Osteoblast (primary cell): Measurements from ENCODE around the gene TMEM175. TPM values are rescaled to one million over a fixed set of nuclear protein-coding genes. Genes with fewer than 3 reads are reported as not detected.
"Not testable (repeated sequence)": the region's sequence is repeated elsewhere in the genome, so short reads cannot be mapped to it uniquely, and the experiment has no call there.

Experiments used
- DNase-seq: peaks from one replicate; pipeline ENCODE4 v3.0.0; 2011; ENCODE audit warnings: low spot score, mixed read lengths; ENCODE audit not compliant: insufficient read length; ENCODE audit errors: missing footprints
- H2AFZ ChIP-seq: 2 replicates; pipeline ENCODE4 v1.6.0; 2011; ENCODE audit warnings: mild to moderate bottlenecking, low read length
- H3K27ac ChIP-seq: 2 replicates; pipeline ENCODE4 v1.5.1; 2011; ENCODE audit warnings: mild to moderate bottlenecking, low read depth, low read length, moderate library complexity
- H3K27me3 ChIP-seq: 2 replicates; pipeline ENCODE4 v1.6.0; 2012; ENCODE audit warnings: mild to moderate bottlenecking, control low read depth, inconsistent platforms, low read length, moderate library complexity; ENCODE audit not compliant: insufficient read depth
- H3K36me3 ChIP-seq: 2 replicates; pipeline ENCODE4 v1.5.1; 2011; ENCODE audit warnings: mild to moderate bottlenecking, low read length, control low read depth, moderate library complexity; ENCODE audit not compliant: insufficient read depth
- H3K4me1 ChIP-seq: 2 replicates; pipeline ENCODE4 v1.5.1; 2011; ENCODE audit warnings: mild to moderate bottlenecking, low read length, control low read depth, moderate library complexity; ENCODE audit not compliant: insufficient read depth
- H3K4me2 ChIP-seq: 2 replicates; pipeline ENCODE4 v1.6.0; 2011; ENCODE audit warnings: mild to moderate bottlenecking, low read length; ENCODE audit not compliant: insufficient read depth
- H3K4me3 ChIP-seq: fragments of 200-600 bp; sonication (generic); 3 replicates; pipeline ENCODE4 v1.5.1; 2012; ENCODE audit warnings: mild to moderate bottlenecking, low read length, inconsistent platforms; ENCODE audit not compliant: insufficient read depth
- H3K79me2 ChIP-seq: 2 replicates; pipeline ENCODE4 v1.6.0; 2012; ENCODE audit warnings: mild to moderate bottlenecking, low read length, control low read depth, inconsistent platforms; ENCODE audit not compliant: insufficient read depth
- H3K9me3 ChIP-seq: 2 replicates; pipeline ENCODE4 v1.5.1; 2011; ENCODE audit warnings: low read depth, low read length, control low read depth
- H4K20me1 ChIP-seq: 2 replicates; pipeline ENCODE4 v1.6.0; 2012; ENCODE audit warnings: mild to moderate bottlenecking, low read length, control low read depth; ENCODE audit not compliant: insufficient read depth
- CTCF ChIP-seq: IDR thresholded peaks from 2 replicates; pipeline ENCODE4 v1.5.1; 2011; ENCODE audit warnings: mild to moderate bottlenecking, low read depth, low read length, moderate library complexity; ENCODE audit errors: extremely low read depth
- total RNA-seq: library from RNA; depleted of rRNA; stranded (reverse); fragments of >200 nt; gene quantifications from 2 replicates; pipeline ENCODE4 v1.2.3, GENCODE V29; 2012

The TMEM175 gene
- total RNA-seq, 1 donor: 13.8 TPM

GRCh38 chr4:924107-925096 lies 7.9 kb upstream of the TMEM175 start:
- peaks cover 9% of the 10 kb centered on the region for H3K36me3 ChIP-seq
- peak overlapping the region; percentile 39 for H3K27ac ChIP-seq
- H4K20me1 ChIP-seq: peaks cover 66% of the 10 kb centered on the region
- no peaks in the 10 kb centered on the region for H3K9me3 ChIP-seq
- H3K27me3 ChIP-seq: no peaks in the 10 kb centered on the region
- DNase-seq: peak; percentile 93
- no peak overlapping the region for H3K4me3 ChIP-seq
- peaks cover 90% of the 10 kb centered on the region for H3K79me2 ChIP-seq
- no peak for TF ChIP-seq CTCF
- no peak overlapping the region for H2AFZ ChIP-seq
- no peak overlapping the region for H3K4me2 ChIP-seq
- no peaks in the 10 kb centered on the region for H3K4me1 ChIP-seq

GRCh38 chr4:925171-925570 lies 7.1 kb upstream of the TMEM175 start:
- DNase-seq: peak; percentile 61

GRCh38 chr4:925771-926500 lies 6.3 kb upstream of the TMEM175 start:
- Histone ChIP-seq H3K36me3 (peaks cover 9% of the 10 kb centered on the region), H4K20me1 (peaks cover 75% of the 10 kb centered on the region), H3K9me3 (no peaks in the 10 kb centered on the region), H3K4me3 (no peak overlapping the region), H3K4me2 (no peak overlapping the region), H3K79me2 (peaks cover 91% of the 10 kb centered on the region), H3K27me3 (no peaks in the 10 kb centered on the region), H3K4me1 (peaks cover 11% of the 10 kb centered on the region), H2AFZ (no peak overlapping the region), H3K27ac (no peak overlapping the region)
- no peak for TF ChIP-seq CTCF
- DNase-seq: peak; percentile 54

More at GRCh38 chr4:925171-925570, 7.1 kb upstream of the TMEM175 start:
- no peak for TF ChIP-seq CTCF
- no peak overlapping the region for H2AFZ ChIP-seq
- H4K20me1 ChIP-seq: peaks cover 67% of the 10 kb centered on the region
- no peaks in the 10 kb centered on the region for H3K9me3 ChIP-seq
- H3K79me2 ChIP-seq: peaks cover 90% of the 10 kb centered on the region
- H3K4me1 ChIP-seq: peaks cover 3% of the 10 kb centered on the region
- H3K27ac ChIP-seq: no peak overlapping the region
- H3K4me3 ChIP-seq: no peak overlapping the region
- H3K36me3 ChIP-seq: peaks cover 9% of the 10 kb centered on the region
- H3K4me2 ChIP-seq: no peak overlapping the region
- no peaks in the 10 kb centered on the region for H3K27me3 ChIP-seq

- Histone ChIP-seq H3K36me3 (peaks cover 9% of the 10 kb centered on the region), H3K4me1 (peaks cover 13% of the 10 kb centered on the region), H3K27me3 (no peaks in the 10 kb centered on the region), H2AFZ (no peak overlapping the region), H3K4me2 (no peak overlapping the region), H3K9me3 (no peaks in the 10 kb centered on the region), H3K4me3 (no peak overlapping the region), H3K79me2 (peaks cover 91% of the 10 kb centered on the region), H4K20me1 (peaks cover 76% of the 10 kb centered on the region), H3K27ac (no peak overlapping the region)
- peak; percentile 44 for TF ChIP-seq CTCF
- peak; percentile 86 for DNase-seq
These were observed 5.7 kb upstream of the TMEM175 start for GRCh38 chr4:926538-926937.

GRCh38 chr4:927566-927965 lies 4.7 kb upstream of the TMEM175 start:
- peaks cover 89% of the 10 kb centered on the region for H3K79me2 ChIP-seq
- H3K27ac ChIP-seq, H3K4me2 ChIP-seq, DNase-seq, H2AFZ ChIP-seq, H3K36me3 ChIP-seq, H3K9me3 ChIP-seq, H3K4me3 ChIP-seq, H3K27me3 ChIP-seq: not testable (repeated sequence)
- peaks cover 13% of the 10 kb centered on the region for H3K4me1 ChIP-seq
- H4K20me1 ChIP-seq: peaks cover 67% of the 10 kb centered on the region
